B cell (primary cell): ENCODE results near the gene PGGHG. TPM values are rescaled to one million over a fixed set of nuclear protein-coding genes. Genes with fewer than 3 reads are reported as not detected.

Experiments used
- ATAC-seq: fragments of 200-7000 bp; cut with Tn5 transposase; one replicate; pipeline ENCODE4 v1.10.0; 2021; ENCODE audit warnings: low read depth, mild to moderate bottlenecking, moderate number of reproducible peaks, moderate library complexity
- CTCF ChIA-PET: fragments of 350-600 bp; sonication (Branson Sonifier 250); formaldehyde crosslinking; loops from one replicate; lab custom pipeline; 2021; ENCODE audit warnings: antibody characterized with exemption, inconsistent platforms; lab: Charles Lee
- POLR2A ChIA-PET: fragments of 350-600 bp; sonication (Branson Sonifier 250); formaldehyde crosslinking; loops from one replicate; lab custom pipeline; 2021; ENCODE audit warnings: antibody characterized with exemption; lab: Charles Lee
- DNase-seq: peaks from one replicate; pipeline ENCODE4 v3.0.0; 2013
- H2AFZ ChIP-seq: 2 replicates; pipeline ENCODE4 v1.6.1; 2012; ENCODE audit warnings: mild to moderate bottlenecking, low read depth, low read length; ENCODE audit not compliant: insufficient read depth, poor library complexity, severe bottlenecking
- H3K27ac ChIP-seq, 2 donors: 1 replicate in 1 of 2; 2 replicates in 1 of 2; pipeline ENCODE4 v1.5.1; 2012 to 2013; ENCODE audit warnings: low read length in 2 of 2, mild to moderate bottlenecking in 2 of 2, moderate library complexity in 1 of 2
- H3K27me3 ChIP-seq, 4 experiments: fragments of 200-600 bp in 1 of 4; sonication (generic) in 1 of 4; replicated peaks in 1 of 4; 1 replicate in 2 of 4; 2 replicates in 2 of 4; pipeline versions ENCODE4 v1.6.1 to v1.7.0; 2013 to 2016; ENCODE audit warnings: low read length in 3 of 4, mild to moderate bottlenecking in 2 of 4, mixed read lengths in 1 of 4, moderate library complexity in 1 of 4; ENCODE audit not compliant: insufficient read depth in 4 of 4, control insufficient read depth in 3 of 4; ENCODE audit errors: control extremely low read depth in 1 of 4
- H3K36me3 ChIP-seq, 2 experiments: replicated peaks in 1 of 2; 1 replicate in 1 of 2; 2 replicates in 1 of 2; pipeline versions ENCODE4 v1.6.1 to v1.7.1; 2013; ENCODE audit warnings: low read length in 1 of 2; ENCODE audit not compliant: insufficient read depth in 2 of 2, control insufficient read depth in 1 of 2; ENCODE audit errors: control extremely low read depth in 1 of 2, extremely low read depth in 1 of 2
- H3K4me1 ChIP-seq, 2 donors: fragments of 200-600 bp in 1 of 2; sonication (generic) in 1 of 2; 1 replicate in 1 of 2; 2 replicates in 1 of 2; pipeline versions ENCODE4 v1.5.1 to v1.6.1; 2013 to 2017; ENCODE audit warnings: low read length in 2 of 2; ENCODE audit not compliant: control insufficient read depth in 2 of 2, insufficient read depth in 2 of 2
- H3K4me2 ChIP-seq: replicated peaks from 2 replicates; pipeline ENCODE3; 2012; ENCODE audit warnings: mild to moderate bottlenecking, low read depth, low read length; ENCODE audit not compliant: poor library complexity, severe bottlenecking
- H3K4me3 ChIP-seq, 5 experiments: fragments of 200-600 bp in 1 of 5; sonication (generic) in 1 of 5; 1 replicate in 3 of 5; 2 replicates in 2 of 5; pipeline versions ENCODE4 v1.5.1 to v1.7.0; 2011 to 2016; ENCODE audit warnings: low read length in 4 of 5, mild to moderate bottlenecking in 4 of 5, low read depth in 2 of 5, control low read depth in 1 of 5, moderate library complexity in 1 of 5; ENCODE audit not compliant: insufficient read depth in 1 of 5; ENCODE audit errors: control extremely low read depth in 1 of 5, extremely low read depth in 1 of 5
- H3K79me2 ChIP-seq: fragments of 200-600 bp; sonication (generic); one replicate; pipeline ENCODE4 v1.6.0; 2016; ENCODE audit warnings: low read length; ENCODE audit not compliant: control insufficient read depth, insufficient read depth
- H3K9ac ChIP-seq: fragments of 200-600 bp; sonication (generic); 2 replicates; pipeline ENCODE4 v1.6.1; 2017; ENCODE audit warnings: mild to moderate bottlenecking, low read length, moderate library complexity
- H3K9me3 ChIP-seq, 3 donors: one replicate each; pipeline versions ENCODE4 v1.6.1 to v1.7.1; 2013; ENCODE audit warnings: low read length in 2 of 3; ENCODE audit not compliant: control insufficient read depth in 2 of 3, insufficient read depth in 1 of 3; ENCODE audit errors: control extremely low read depth in 1 of 3
- H4K20me1 ChIP-seq: 2 replicates; pipeline ENCODE4 v1.6.0; 2012; ENCODE audit warnings: mild to moderate bottlenecking, low read length; ENCODE audit not compliant: insufficient read depth, control insufficient read depth, poor library complexity, severe bottlenecking
- H3K27ac Mint-ChIP-seq: one replicate; pipeline ENCODE4 v1.8.0; 2021; ENCODE audit warnings: mixed read lengths
- H3K27me3 Mint-ChIP-seq: one replicate; pipeline ENCODE4 v1.8.0; 2021; ENCODE audit warnings: mixed read lengths
- H3K4me1 Mint-ChIP-seq: one replicate; pipeline ENCODE4 v1.8.0; 2021; ENCODE audit warnings: mixed read lengths
- H3K4me3 Mint-ChIP-seq: one replicate; pipeline ENCODE4 v1.8.0; 2021; ENCODE audit warnings: mixed read lengths
- H3K9me3 Mint-ChIP-seq: one replicate; pipeline ENCODE4 v1.8.0; 2022; ENCODE audit warnings: mixed read lengths; ENCODE audit not compliant: insufficient read depth
- CTCF ChIP-seq: fragments of 200-600 bp; IDR thresholded peaks from one replicate; pipeline ENCODE4 v1.8.0; 2022; ENCODE audit warnings: antibody characterized with exemption, mild to moderate bottlenecking
- EZH2 ChIP-seq: IDR thresholded peaks from 2 replicates; pipeline ENCODE4 v1.6.1; 2012; ENCODE audit warnings: borderline replicate concordance, low read depth, mild to moderate bottlenecking, moderate library complexity, low read length; ENCODE audit not compliant: insufficient read depth, poor library complexity, severe bottlenecking
- WGBS: methylation state at CpG from one replicate; pipeline ENCODE4 v1.1.5; 2013; ENCODE audit warnings: missing lambda C conversion rate; ENCODE audit not compliant: insufficient coverage; 5-methylcytosine and 5-hydroxymethylcytosine counted together
- intact Hi-C: fragments of 100-400 bp; cut with micrococcal nuclease; formaldehyde crosslinking; loops from one replicate; pipeline ENCODE4 v1.10.0; 2022
- polyA plus RNA-seq: library from polyadenylated mRNA; depleted of rRNA; stranded (reverse); fragments of >200 nt; gene quantifications from 2 replicates; pipeline ENCODE4 v1.2.3, GENCODE V29; 2012
- total RNA-seq, 2 donors: library from RNA; stranded (reverse); fragments of 120-200 nt in 1 of 2; gene quantifications; 1 replicate in 1 of 2; 2 replicates in 1 of 2; pipeline versions ENCODE4 v1.2.3 to v1.2.4, GENCODE V29; 2013 to 2022

Gene PGGHG
- total and polyA plus RNA-seq, 2 donors (not counting 1 experiment from before 2014, with no cell fraction given), result 159 to 264 TPM

- POLR2A ChIA-PET, result no interaction called here
- peaks cover 15 to 18% of the 10 kb centered on the region in 2 donors for H3K4me1 ChIP-seq
- H3K79me2 ChIP-seq, result peaks cover 85% of the 10 kb centered on the region
- peaks cover 26% of the 10 kb centered on the region for H4K20me1 ChIP-seq
- H3K4me3 Mint-ChIP-seq, result no peak overlapping the region
- TF ChIP-seq CTCF (no peak), EZH2 (no peak)
- H3K27me3 Mint-ChIP-seq, result no peaks in the 10 kb centered on the region
- H3K4me1 Mint-ChIP-seq, result peaks cover 33% of the 10 kb centered on the region
- H3K27me3 ChIP-seq, result no peaks in the 10 kb centered on the region
- H3K36me3 ChIP-seq, result peaks cover 4 to 47% of the 10 kb centered on the region in 2 experiments
- ATAC-seq (no peak), DNase-seq (no peak)
- H3K9ac ChIP-seq, result no peak overlapping the region
- H2AFZ ChIP-seq, result no peak overlapping the region
- no peak overlapping the region for H3K4me3 ChIP-seq
- no peak overlapping the region for H3K27ac Mint-ChIP-seq
- H3K9me3 ChIP-seq, result no peaks in the 10 kb centered on the region
- H3K9me3 Mint-ChIP-seq, result no peaks in the 10 kb centered on the region
- no peak overlapping the region for H3K4me2 ChIP-seq
- CTCF ChIA-PET, result interaction anchor here (1.4 to 3.8 kb wide), 4 partner anchors 11 to 115 kb away, joined by 3 to 29 read pairs (median 12); partner anchors contain the start of genes BET1L and RIC8A
- intact Hi-C loops, result no loop called here
- H3K27ac ChIP-seq, result no peak overlapping the region
- WGBS, result no CpG with 5 or more reads among the region's 1 CpG
These were observed 48.6 kb upstream of the PGGHG start for GRCh38 chr11:240315-240714.

DNA sequence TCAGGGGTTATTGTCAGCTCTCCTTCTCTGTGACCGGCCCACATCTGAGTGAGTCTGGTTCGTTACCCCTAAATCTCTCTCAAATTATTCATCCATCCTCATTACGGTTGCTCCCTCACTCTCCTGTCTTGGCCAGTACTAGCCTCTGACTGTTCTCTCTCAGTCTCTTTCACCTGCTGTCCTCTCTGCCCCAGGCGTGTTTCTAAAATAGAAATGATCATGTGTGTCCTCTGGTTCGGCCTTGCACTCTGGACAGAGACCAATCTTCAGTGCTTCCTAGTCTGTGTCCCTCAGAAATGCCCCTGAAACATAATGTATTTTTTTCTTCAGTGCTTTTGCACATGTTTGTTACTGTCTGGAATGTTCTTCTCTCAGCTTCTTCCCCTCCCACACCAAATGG, 47.3 kb upstream of the PGGHG start:
- no peaks in the 10 kb centered on the region for H3K27me3 Mint-ChIP-seq
- H3K4me3 Mint-ChIP-seq, result no peak overlapping the region
- no peak overlapping the region for H3K27ac Mint-ChIP-seq
- no peaks in the 10 kb centered on the region for H3K9me3 ChIP-seq
- H3K9me3 Mint-ChIP-seq, result no peaks in the 10 kb centered on the region
- TF ChIP-seq EZH2, result no peak
- no peak for TF ChIP-seq CTCF
- CTCF ChIA-PET, result interaction anchor here (1.3 to 2.7 kb wide), 2 partner anchors 9 to 16 kb away, joined by 4 to 22 read pairs; no protein-coding TSS in a partner anchor
- H3K27ac ChIP-seq, result no peak overlapping the region
- 98% methylated on average over 4 of the region's 5 CpGs for WGBS
- H2AFZ ChIP-seq, result no peak overlapping the region
- DNase-seq (no peak), ATAC-seq (no peak)
- intact Hi-C loops, result no loop called here
- H3K4me3 ChIP-seq, result no peak overlapping the region
- peaks cover 27% of the 10 kb centered on the region for H3K4me1 Mint-ChIP-seq
- POLR2A ChIA-PET, result interaction anchor here (0.6 kb wide), 1 partner anchor 19 kb away, joined by 4 read pairs; no protein-coding TSS in a partner anchor
- H3K79me2 ChIP-seq, result peaks cover 85% of the 10 kb centered on the region
- H3K4me1 ChIP-seq, result peaks cover 11 to 12% of the 10 kb centered on the region in 2 donors
- peaks cover 4 to 59% of the 10 kb centered on the region in 2 experiments for H3K36me3 ChIP-seq
- no peaks in the 10 kb centered on the region for H3K27me3 ChIP-seq
- no peak overlapping the region for H3K4me2 ChIP-seq
- peaks cover 26% of the 10 kb centered on the region for H4K20me1 ChIP-seq
- no peak overlapping the region for H3K9ac ChIP-seq
